IgD-negative memory B cell (primary cell): ENCODE measurements around the gene ZNF354C. TPM values are rescaled to one million over a fixed set of nuclear protein-coding genes. Genes with fewer than 3 reads are reported as not detected.
"Not testable (repeated sequence)": the region's sequence is repeated elsewhere in the genome, so short reads cannot be mapped to it uniquely, and the experiment has no call there.

Experiments
- H3K27ac Mint-ChIP-seq, 3 donors: one replicate each; pipeline ENCODE4 v1.8.0; 2020 to 2022; ENCODE audit warnings: mild to moderate bottlenecking in 3 of 3, mixed read lengths in 3 of 3, moderate library complexity in 1 of 3
- H3K27me3 Mint-ChIP-seq: one replicate; pipeline ENCODE4 v1.8.0; 2021; ENCODE audit warnings: mixed read lengths
- H3K36me3 Mint-ChIP-seq: one replicate; pipeline ENCODE4 v1.8.0; 2020; ENCODE audit warnings: mild to moderate bottlenecking, mixed read lengths
- H3K4me1 Mint-ChIP-seq, 3 donors: one replicate each; pipeline ENCODE4 v1.8.0; 2020 to 2022; ENCODE audit warnings: mixed read lengths in 3 of 3, mild to moderate bottlenecking in 1 of 3
- H3K4me3 Mint-ChIP-seq, 4 donors: one replicate each; pipeline ENCODE4 v1.8.0; 2020 to 2022; ENCODE audit warnings: mild to moderate bottlenecking in 4 of 4, mixed read lengths in 4 of 4, moderate library complexity in 3 of 4
- H3K9me3 Mint-ChIP-seq, 3 donors: one replicate each; pipeline ENCODE4 v1.8.0; 2020 to 2021; ENCODE audit warnings: mixed read lengths in 3 of 3, mild to moderate bottlenecking in 1 of 3
- polyA plus RNA-seq: library from polyadenylated mRNA; unstranded; fragments of 300-500 nt; fragmentation: Illumina TruSeq; gene quantifications from one replicate; pipeline ENCODE4 v1.2.3, GENCODE V29; 2021

ZNF354C gene
- polyA plus RNA-seq, 1 donor from 2014 or later: 0.41 TPM

GRCh38 chr5:179089502-179089901 is 29.3 kb downstream of the ZNF354C start:
- Mint-ChIP-seq H3K9me3 (peaks cover 9 to 49% (median 32%) of the 10 kb centered on the region in 3 donors), H3K27ac (no peak overlapping the region), H3K4me1 (peaks cover 0 to 2% (median 0%) of the 10 kb centered on the region in 3 donors), H3K27me3 (no peaks in the 10 kb centered on the region), H3K36me3 (no peaks in the 10 kb centered on the region), H3K4me3 (no peak overlapping the region)

- peaks cover 2 to 16% (median 9%) of the 10 kb centered on the region in 3 donors for H3K9me3 Mint-ChIP-seq
- H3K36me3 Mint-ChIP-seq, H3K27me3 Mint-ChIP-seq, H3K4me1 Mint-ChIP-seq, H3K4me3 Mint-ChIP-seq, H3K27ac Mint-ChIP-seq: not testable (repeated sequence)
Observed at GRCh38 chr5:179101282-179101681, 41.1 kb downstream of the ZNF354C start.

GRCh38 chr5:179110528-179110927 is 50.4 kb downstream of the ZNF354C start:
- peaks cover 16 to 21% (median 17%) of the 10 kb centered on the region in 3 donors for H3K9me3 Mint-ChIP-seq
- no peak overlapping the region for H3K4me3 Mint-ChIP-seq
- H3K27ac Mint-ChIP-seq: no peak overlapping the region
- H3K4me1 Mint-ChIP-seq: no peaks in the 10 kb centered on the region
- no peaks in the 10 kb centered on the region for H3K27me3 Mint-ChIP-seq
- H3K36me3 Mint-ChIP-seq: no peaks in the 10 kb centered on the region

GRCh38 chr5:179111267-179112207 is 51.4 kb downstream of the ZNF354C start:
- no peak overlapping the region for H3K4me3 Mint-ChIP-seq
- H3K36me3 Mint-ChIP-seq: no peaks in the 10 kb centered on the region
- H3K27me3 Mint-ChIP-seq: no peaks in the 10 kb centered on the region
- no peaks in the 10 kb centered on the region for H3K4me1 Mint-ChIP-seq
- H3K9me3 Mint-ChIP-seq: peaks cover 16 to 21% (median 19%) of the 10 kb centered on the region in 3 donors
- H3K27ac Mint-ChIP-seq: no peak overlapping the region

GRCh38 chr5:179112469-179113142 is 52.4 kb downstream of the ZNF354C start:
- H3K9me3 Mint-ChIP-seq: peaks cover 14 to 19% (median 18%) of the 10 kb centered on the region in 3 donors

GRCh38 chr5:179113143-179113530 is 53.0 kb downstream of the ZNF354C start:
- H3K4me1 Mint-ChIP-seq: no peaks in the 10 kb centered on the region
- peaks cover 11 to 19% (median 17%) of the 10 kb centered on the region in 3 donors for H3K9me3 Mint-ChIP-seq
- no peak overlapping the region for H3K27ac Mint-ChIP-seq
- H3K4me3 Mint-ChIP-seq: no peak overlapping the region
- H3K36me3 Mint-ChIP-seq: peaks cover 2% of the 10 kb centered on the region
- H3K27me3 Mint-ChIP-seq: no peaks in the 10 kb centered on the region

More at GRCh38 chr5:179112469-179113142, 52.4 kb downstream of the ZNF354C start:
- no peak overlapping the region for H3K27ac Mint-ChIP-seq
- H3K27me3 Mint-ChIP-seq: no peaks in the 10 kb centered on the region
- peaks cover 2% of the 10 kb centered on the region for H3K36me3 Mint-ChIP-seq
- H3K4me3 Mint-ChIP-seq: no peak overlapping the region
- H3K4me1 Mint-ChIP-seq: no peaks in the 10 kb centered on the region

GRCh38 chr5:179113945-179114641 is 53.9 kb downstream of the ZNF354C start:
- H3K36me3 Mint-ChIP-seq: peaks cover 2% of the 10 kb centered on the region
- H3K4me3 Mint-ChIP-seq: no peak overlapping the region
- peaks cover 11 to 18% (median 17%) of the 10 kb centered on the region in 3 donors for H3K9me3 Mint-ChIP-seq
- no peak overlapping the region for H3K27ac Mint-ChIP-seq
- no peaks in the 10 kb centered on the region for H3K27me3 Mint-ChIP-seq
- no peaks in the 10 kb centered on the region for H3K4me1 Mint-ChIP-seq

- Mint-ChIP-seq H3K9me3 (peaks cover 11 to 18% (median 17%) of the 10 kb centered on the region in 3 donors), H3K27me3 (no peaks in the 10 kb centered on the region), H3K4me3 (no peak overlapping the region), H3K27ac (no peak overlapping the region), H3K36me3 (peaks cover 2% of the 10 kb centered on the region), H3K4me1 (no peaks in the 10 kb centered on the region)
Observed at GRCh38 chr5:179114756-179115155, 54.6 kb downstream of the ZNF354C start.

GRCh38 chr5:179115307-179115706 is 55.1 kb downstream of the ZNF354C start:
- Mint-ChIP-seq H3K9me3 (peaks cover 11 to 23% (median 19%) of the 10 kb centered on the region in 3 donors), H3K36me3 (peaks cover 2% of the 10 kb centered on the region), H3K4me3 (no peak overlapping the region), H3K27ac (no peak overlapping the region), H3K27me3 (no peaks in the 10 kb centered on the region), H3K4me1 (no peaks in the 10 kb centered on the region)

- H3K36me3 Mint-ChIP-seq: peaks cover 2% of the 10 kb centered on the region
- H3K4me3 Mint-ChIP-seq: no peak overlapping the region
- no peaks in the 10 kb centered on the region for H3K27me3 Mint-ChIP-seq
- no peaks in the 10 kb centered on the region for H3K4me1 Mint-ChIP-seq
- H3K9me3 Mint-ChIP-seq: peaks cover 11 to 21% (median 17%) of the 10 kb centered on the region in 3 donors
- no peak overlapping the region for H3K27ac Mint-ChIP-seq
Observed at GRCh38 chr5:179115845-179116524, 55.8 kb downstream of the ZNF354C start.

GRCh38 chr5:179118338-179118737 is 58.2 kb downstream of the ZNF354C start:
- Mint-ChIP-seq H3K4me3 (no peak overlapping the region), H3K36me3 (peaks cover 2% of the 10 kb centered on the region), H3K4me1 (no peaks in the 10 kb centered on the region), H3K27ac (no peak overlapping the region), H3K9me3 (peaks cover 6 to 21% (median 16%) of the 10 kb centered on the region in 3 donors), H3K27me3 (no peaks in the 10 kb centered on the region)

GRCh38 chr5:179118756-179119414 is 58.7 kb downstream of the ZNF354C start:
- H3K4me3 Mint-ChIP-seq: no peak overlapping the region
- H3K4me1 Mint-ChIP-seq: no peaks in the 10 kb centered on the region

GRCh38 chr5:179119415-179120170 is 59.4 kb downstream of the ZNF354C start:
- H3K27ac Mint-ChIP-seq: no peak overlapping the region
- H3K27me3 Mint-ChIP-seq: peaks cover 2% of the 10 kb centered on the region
- peaks cover 2% of the 10 kb centered on the region for H3K36me3 Mint-ChIP-seq
- H3K4me1 Mint-ChIP-seq: no peaks in the 10 kb centered on the region
- no peak overlapping the region for H3K4me3 Mint-ChIP-seq
- peaks cover 6 to 16% (median 9%) of the 10 kb centered on the region in 3 donors for H3K9me3 Mint-ChIP-seq

More at GRCh38 chr5:179118756-179119414, 58.7 kb downstream of the ZNF354C start:
- Mint-ChIP-seq H3K27me3 (no peaks in the 10 kb centered on the region), H3K36me3 (peaks cover 2% of the 10 kb centered on the region), H3K9me3 (peaks cover 6 to 17% (median 12%) of the 10 kb centered on the region in 3 donors), H3K27ac (no peak overlapping the region)
